ENCODE data around the gene CHCHD4. TPM values are rescaled to one million over a fixed set of nuclear protein-coding genes. Genes with fewer than 3 reads are reported as not detected.

Gene CHCHD4
- total and polyA plus RNA-seq, 2 of the 13 experiments (the other 11 are each of a cell fraction or from before 2014, with no cell fraction given), result 15.8 to 24.1 TPM

DNA sequence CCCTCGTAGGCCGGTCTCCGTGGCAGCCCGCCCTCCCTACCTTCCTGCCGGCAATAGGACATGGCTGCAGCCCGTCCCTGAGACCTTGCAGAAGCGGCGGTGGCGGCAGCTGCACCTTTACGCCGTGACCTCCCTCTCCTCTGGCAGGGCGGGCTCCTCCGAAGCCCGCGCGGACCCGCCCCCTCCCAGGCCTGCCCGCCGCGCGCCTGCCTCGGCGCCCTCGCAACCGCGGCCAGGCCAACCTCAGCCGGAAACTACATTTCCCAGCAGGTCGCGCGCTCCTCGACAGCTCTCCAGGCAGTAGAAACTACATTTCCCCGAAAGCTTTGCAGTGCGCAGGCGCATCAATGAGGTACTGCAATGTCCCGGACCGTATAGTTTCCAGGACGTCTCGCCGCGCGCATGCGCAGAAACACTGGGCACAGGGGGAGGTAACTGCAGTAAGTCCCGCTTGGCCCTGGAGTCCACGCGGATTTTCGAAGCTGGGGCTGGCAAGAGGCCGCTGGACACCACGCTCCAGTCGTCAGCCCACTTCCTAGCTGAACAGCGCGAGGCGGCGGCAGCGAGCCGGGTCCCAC lies at the start of gene CHCHD4, which contains the start of gene TMEM43 (continued):
- TF ChIP-seq, protein P1, sequence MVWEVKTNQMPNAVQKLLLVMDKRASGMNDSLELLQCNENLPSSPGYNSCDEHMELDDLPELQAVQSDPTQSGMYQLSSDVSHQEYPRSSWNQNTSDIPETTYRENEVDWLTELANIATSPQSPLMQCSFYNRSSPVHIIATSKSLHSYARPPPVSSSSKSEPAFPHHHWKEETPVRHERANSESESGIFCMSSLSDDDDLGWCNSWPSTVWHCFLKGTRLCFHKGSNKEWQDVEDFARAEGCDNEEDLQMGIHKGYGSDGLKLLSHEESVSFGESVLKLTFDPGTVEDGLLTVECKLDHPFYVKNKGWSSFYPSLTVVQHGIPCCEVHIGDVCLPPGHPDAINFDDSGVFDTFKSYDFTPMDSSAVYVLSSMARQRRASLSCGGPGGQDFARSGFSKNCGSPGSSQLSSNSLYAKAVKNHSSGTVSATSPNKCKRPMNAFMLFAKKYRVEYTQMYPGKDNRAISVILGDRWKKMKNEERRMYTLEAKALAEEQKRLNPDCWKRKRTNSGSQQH (CRISPR knock-in tag; IDR thresholded peaks at IDR 0.05; ENCODE audit: low read depth), result peak; percentile 50; the same call in 1 of the 2 replicates
- no peak for TF ChIP-seq ZNF614 (CRISPR knock-in tag; IDR thresholded peaks at IDR 0.05; ENCODE audit: borderline replicate concordance)
- TF ChIP-seq MAZ (IDR thresholded peaks at IDR 0.05; ENCODE audit: borderline replicate concordance, low read depth, low read length), result 0 out of 2 replicates have a peak, but pooled peaks have one; percentile 16
- peak; percentile 47 for TF ChIP-seq MAZ (CRISPR knock-in tag; IDR thresholded peaks at IDR 0.05; ENCODE audit: low read depth)
- no peak; the same call in 1 of the 2 replicates for TF ChIP-seq JUN (CRISPR knock-in tag; IDR thresholded peaks at IDR 0.05)
- TF ChIP-seq NBN (conservative IDR thresholded peaks at IDR 0.05), result no peak
- TF ChIP-seq, protein P2, sequence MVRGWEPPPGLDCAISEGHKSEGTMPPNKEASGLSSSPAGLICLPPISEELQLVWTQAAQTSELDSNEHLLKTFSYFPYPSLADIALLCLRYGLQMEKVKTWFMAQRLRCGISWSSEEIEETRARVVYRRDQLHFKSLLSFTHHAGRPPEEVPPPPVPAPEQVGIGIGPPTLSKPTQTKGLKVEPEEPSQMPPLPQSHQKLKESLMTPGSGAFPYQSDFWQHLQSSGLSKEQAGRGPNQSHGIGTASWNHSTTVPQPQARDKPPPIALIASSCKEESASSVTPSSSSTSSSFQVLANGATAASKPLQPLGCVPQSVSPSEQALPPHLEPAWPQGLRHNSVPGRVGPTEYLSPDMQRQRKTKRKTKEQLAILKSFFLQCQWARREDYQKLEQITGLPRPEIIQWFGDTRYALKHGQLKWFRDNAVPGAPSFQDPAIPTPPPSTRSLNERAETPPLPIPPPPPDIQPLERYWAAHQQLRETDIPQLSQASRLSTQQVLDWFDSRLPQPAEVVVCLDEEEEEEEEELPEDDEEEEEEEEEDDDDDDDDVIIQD (CRISPR knock-in tag; IDR thresholded peaks at IDR 0.05; ENCODE audit: low read depth), result no peak
- peak; percentile 63; the same call in 1 of the 2 replicates for TF ChIP-seq HOXA3 (CRISPR knock-in tag; IDR thresholded peaks at IDR 0.05)
- no peak for TF ChIP-seq ZBTB33 (CRISPR knock-in tag; IDR thresholded peaks at IDR 0.05)
- TF ChIP-seq JARID2 (CRISPR knock-in tag; IDR thresholded peaks at IDR 0.05; ENCODE audit: insufficient replicate concordance), result no peak
- no peak for TF ChIP-seq ZNF292 (CRISPR knock-in tag; IDR thresholded peaks at IDR 0.05; ENCODE audit: borderline replicate concordance, low read depth)
- TF ChIP-seq EZH2 (conservative IDR thresholded peaks at IDR 0.05; ENCODE audit: low read depth, low read length), result no peak
- TF ChIP-seq, protein P3, sequence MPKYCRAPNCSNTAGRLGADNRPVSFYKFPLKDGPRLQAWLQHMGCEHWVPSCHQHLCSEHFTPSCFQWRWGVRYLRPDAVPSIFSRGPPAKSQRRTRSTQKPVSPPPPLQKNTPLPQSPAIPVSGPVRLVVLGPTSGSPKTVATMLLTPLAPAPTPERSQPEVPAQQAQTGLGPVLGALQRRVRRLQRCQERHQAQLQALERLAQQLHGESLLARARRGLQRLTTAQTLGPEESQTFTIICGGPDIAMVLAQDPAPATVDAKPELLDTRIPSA (CRISPR knock-in tag; IDR thresholded peaks at IDR 0.05; ENCODE audit: borderline replicate concordance), result no peak
- TF ChIP-seq ZNF251 (CRISPR knock-in tag; IDR thresholded peaks at IDR 0.05), result no peak
- TF ChIP-seq, protein P4, sequence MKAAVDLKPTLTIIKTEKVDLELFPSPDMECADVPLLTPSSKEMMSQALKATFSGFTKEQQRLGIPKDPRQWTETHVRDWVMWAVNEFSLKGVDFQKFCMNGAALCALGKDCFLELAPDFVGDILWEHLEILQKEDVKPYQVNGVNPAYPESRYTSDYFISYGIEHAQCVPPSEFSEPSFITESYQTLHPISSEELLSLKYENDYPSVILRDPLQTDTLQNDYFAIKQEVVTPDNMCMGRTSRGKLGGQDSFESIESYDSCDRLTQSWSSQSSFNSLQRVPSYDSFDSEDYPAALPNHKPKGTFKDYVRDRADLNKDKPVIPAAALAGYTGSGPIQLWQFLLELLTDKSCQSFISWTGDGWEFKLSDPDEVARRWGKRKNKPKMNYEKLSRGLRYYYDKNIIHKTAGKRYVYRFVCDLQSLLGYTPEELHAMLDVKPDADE (CRISPR knock-in tag; IDR thresholded peaks at IDR 0.05), result no peak
- TF ChIP-seq GPN1 (CRISPR knock-in tag; IDR thresholded peaks at IDR 0.05; ENCODE audit: borderline replicate concordance), result no peak
- no peak; the same call in 1 of the 2 replicates for TF ChIP-seq ZNF619 (CRISPR knock-in tag; IDR thresholded peaks at IDR 0.05)
- TF ChIP-seq NR0B2 (CRISPR knock-in tag; IDR thresholded peaks at IDR 0.05), result 0 out of 2 replicates have a peak, but pooled peaks have one; percentile 60
- TF ChIP-seq, protein P5, sequence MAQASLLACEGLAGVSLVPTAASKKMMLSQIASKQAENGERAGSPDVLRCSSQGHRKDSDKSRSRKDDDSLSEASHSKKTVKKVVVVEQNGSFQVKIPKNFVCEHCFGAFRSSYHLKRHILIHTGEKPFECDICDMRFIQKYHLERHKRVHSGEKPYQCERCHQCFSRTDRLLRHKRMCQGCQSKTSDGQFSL (CRISPR knock-in tag; IDR thresholded peaks at IDR 0.05), result no peak
- peak; percentile 33; the same call in 1 of the 2 replicates for TF ChIP-seq CAMTA2 (CRISPR knock-in tag; IDR thresholded peaks at IDR 0.05; ENCODE audit: borderline replicate concordance)
